ENCODE measurements around the gene FCRL2.

Gene FCRL2

GRCh38 chr1:157776971-157777391 lies at the start of gene FCRL2:
Gene FCRL2 (minus strand): TSS chr1:157777132. CDS start chr1:157777073, 59 bp downstream.
- no peak for DNase-seq (ENCODE audit: low read depth, low spot score)

DNA sequence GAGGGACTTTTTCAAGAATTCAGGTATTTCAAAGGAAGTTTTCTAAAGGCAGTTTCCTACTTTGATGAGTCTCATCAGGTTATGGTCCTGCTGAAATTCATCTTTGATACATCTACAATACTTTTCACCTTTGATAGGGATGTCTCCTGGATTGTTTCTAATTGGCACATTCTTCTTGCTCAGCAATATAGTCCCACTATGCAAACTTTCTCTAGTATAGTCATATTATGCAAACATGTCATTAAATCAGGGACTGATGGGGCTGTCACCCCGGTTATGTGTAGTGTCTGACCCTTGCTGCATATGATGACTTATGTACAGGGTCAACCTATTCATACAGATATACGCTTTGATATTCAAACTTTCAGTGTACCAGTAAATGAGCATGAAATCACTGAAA lies 43.4 kb upstream of the FCRL2 start:
- no peak for DNase-seq (ENCODE audit: low read depth, low spot score)

DNA sequence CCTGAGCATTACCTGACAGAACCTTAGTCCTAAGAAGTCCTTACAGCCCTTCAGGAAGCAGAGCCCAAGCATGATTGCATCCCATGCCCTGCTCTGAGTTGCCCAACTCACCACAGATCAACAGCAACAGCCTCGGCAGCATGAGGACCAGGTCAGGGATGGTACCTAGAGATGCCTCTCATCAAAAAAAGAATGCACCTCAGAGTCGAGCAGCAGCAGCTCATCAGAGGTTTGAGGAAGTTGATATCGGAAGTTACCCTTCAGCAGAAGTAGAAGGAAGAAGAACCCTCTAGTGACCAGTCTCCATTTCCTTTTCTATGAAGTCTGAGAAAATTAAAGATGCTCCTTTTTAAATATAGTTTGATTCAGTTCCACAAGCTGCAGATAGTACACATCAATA lies 43.0 kb upstream of the FCRL2 start, which contains the start of gene FCRL1:
FCRL1 (minus strand) TSS at position 225 of the 400 bp plus-strand sequence; CDS start at position 142, 83 bp downstream.
- DNase-seq (ENCODE audit: low read depth, low spot score) = no peak

DNA sequence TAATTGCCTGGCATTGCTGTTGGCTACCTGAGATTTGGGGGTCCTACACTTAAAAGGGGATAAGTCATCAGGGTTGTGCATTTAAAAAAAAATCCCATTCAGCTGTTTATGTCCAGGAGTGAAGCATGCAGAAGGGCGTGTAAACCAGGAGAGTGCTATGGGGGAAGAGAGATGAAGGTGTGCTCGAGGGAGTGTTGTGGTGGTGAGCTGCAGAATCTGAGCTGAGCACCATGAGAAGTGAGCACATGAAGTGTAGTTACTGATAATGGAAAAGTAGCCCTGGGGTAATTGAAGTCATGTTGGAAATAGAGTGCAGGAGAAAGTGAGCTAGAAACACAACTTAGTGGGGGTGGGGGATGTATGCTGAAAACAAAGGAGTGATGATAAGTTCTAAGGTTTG lies 42.3 kb upstream of the FCRL2 start:
- DNase-seq (ENCODE audit: low read depth, low spot score) = no peak

DNA sequence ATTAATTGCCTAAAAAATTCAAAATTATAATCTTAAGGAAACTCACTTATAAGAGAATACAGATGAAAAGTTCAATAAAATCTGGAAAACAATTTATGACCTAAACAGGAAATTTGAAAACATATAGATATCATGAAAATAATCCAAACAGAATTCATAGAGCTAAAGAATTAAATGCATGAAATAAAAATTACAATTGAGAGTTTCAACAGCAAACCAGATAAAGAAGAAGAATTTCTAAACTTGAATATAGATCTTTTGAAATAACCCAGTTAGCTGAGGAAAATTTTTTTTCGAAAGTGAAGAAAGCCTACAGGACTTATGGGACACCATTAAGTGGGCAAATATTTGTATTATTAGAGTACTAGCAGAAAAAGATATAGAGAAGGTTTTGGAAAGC lies 36.3 kb upstream of the FCRL2 start:
- no peak for DNase-seq (ENCODE audit: low read depth, low spot score)

GRCh38 chr1:157806431-157807149 lies 29.7 kb upstream of the FCRL2 start:
- no peak for DNase-seq (ENCODE audit: low read depth, low spot score)

DNA sequence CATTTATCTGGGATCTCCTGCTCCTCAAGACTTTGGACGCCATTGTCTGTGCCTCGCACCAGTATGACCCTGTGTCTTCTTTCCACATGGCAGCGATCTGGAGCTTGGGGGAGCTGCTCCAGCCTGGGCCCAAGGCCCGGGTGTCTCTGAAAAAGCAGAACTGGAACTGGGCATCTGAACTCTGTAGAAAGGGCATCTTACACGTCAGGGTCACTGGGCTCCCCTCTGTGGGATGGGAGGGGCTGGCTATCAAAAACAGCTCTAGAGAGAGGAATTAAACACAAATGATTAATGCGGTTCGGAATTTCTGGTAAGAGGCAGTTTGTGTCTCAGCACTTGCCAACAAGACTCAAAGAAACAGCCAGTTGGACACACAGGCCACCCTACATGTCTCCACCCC lies 26.9 kb upstream of the FCRL2 start:
- DNase-seq (ENCODE audit: low read depth, low spot score) = no peak

DNA sequence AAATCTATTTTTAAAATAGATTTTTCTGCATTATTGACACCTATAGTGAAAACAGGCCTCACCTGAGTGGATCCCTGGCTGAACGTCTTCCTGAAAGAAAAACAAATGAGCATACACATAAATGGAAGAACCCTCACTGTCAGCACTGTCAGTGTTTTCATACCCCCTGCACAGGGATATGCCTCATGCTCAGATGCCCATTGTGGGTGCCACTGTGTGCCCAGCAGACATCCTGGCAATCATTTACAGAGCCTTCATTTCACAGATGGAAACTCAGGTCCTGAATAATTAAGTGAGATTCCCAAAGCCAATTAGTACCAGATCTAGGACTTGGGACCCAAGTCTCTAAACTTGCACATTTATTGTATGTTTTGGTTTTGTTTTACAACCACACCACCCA lies 23.1 kb upstream of the FCRL2 start:
- DNase-seq (ENCODE audit: low read depth, low spot score) = no peak

- DNase-seq (ENCODE audit: low read depth, low spot score) = no peak
Observed at GRCh38 chr1:157798211-157798610, 21.3 kb upstream of the FCRL2 start.

- DNase-seq (ENCODE audit: low read depth, low spot score) = no peak
Observed at GRCh38 chr1:157785248-157785647, 8.3 kb upstream of the FCRL2 start.

GRCh38 chr1:157784801-157785200 lies 7.9 kb upstream of the FCRL2 start:
- no peak for DNase-seq (ENCODE audit: low read depth, low spot score)

GRCh38 chr1:157782931-157783330 lies 6.0 kb upstream of the FCRL2 start:
- DNase-seq (ENCODE audit: low read depth, low spot score) = no peak

GRCh38 chr1:157781048-157781447 lies 4.1 kb upstream of the FCRL2 start:
- no peak for DNase-seq (ENCODE audit: low read depth, low spot score)

GRCh38 chr1:157775101-157775870 lies 1.6 kb downstream of the FCRL2 start:
- DNase-seq (ENCODE audit: low read depth, low spot score) = no peak

DNA sequence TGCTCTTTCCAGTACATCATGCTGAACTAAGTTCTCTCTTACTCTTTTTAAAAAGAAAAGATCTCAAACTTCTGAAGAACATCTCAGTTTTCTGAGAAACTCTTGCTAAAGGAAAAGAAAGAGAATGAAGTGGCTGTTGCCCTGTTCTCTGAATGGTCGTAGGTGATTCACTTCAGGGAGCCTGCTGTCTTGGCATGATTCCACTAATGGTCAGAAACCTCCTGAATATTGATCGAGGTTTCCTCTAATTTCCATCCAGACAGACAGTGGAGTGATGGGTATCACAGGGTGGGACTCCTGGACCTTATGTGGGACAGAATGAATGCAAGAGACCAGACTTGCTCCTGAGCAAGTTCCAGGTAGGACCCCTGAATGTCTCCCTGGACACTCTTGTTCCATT lies 2.5 kb downstream of the FCRL2 start:
- DNase-seq (ENCODE audit: low read depth, low spot score) = no peak

DNA sequence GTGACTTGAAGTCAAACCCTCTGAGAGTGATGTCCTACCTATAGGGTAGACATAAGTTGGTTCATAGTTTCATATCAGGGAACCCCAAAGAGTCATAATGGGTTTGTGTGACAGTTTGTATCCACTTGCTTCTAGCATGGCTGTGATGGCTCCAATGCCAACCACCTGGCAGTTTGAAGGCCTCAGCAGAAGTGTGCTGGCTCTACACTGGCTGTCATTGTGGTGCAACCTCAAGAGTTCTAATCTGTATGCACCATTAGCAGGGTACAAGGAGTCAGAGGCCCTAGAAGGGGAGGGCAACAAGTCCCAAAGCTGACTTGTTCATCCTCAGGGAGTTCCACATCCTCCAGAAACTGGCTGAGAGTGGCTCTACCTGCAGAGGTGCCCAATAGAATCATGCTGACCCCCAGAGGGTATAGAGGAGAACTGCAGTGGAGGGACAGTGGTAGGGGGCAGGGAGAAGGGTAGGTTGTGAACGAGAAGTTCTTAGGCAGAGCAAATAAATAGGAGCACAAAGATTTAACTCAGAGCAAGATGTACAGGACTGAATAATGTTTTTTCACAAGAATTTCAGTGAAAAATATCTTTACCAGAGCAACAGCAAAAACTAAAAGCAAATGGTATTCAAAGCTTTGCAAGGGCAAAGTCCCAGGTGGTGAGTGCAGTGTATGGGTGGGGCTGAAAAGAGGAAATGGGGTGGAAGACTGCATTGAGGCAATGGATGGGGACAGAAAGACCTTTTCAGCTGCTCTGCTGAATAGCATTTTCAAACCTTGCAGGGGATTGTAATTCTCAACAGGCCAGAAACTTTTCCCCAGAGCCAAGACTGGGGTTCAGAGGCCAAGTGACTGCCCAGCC lies 3.2 kb downstream of the FCRL2 start:
- no peak for DNase-seq (ENCODE audit: low read depth, low spot score)

GRCh38 chr1:157771661-157772425 lies 5.1 kb downstream of the FCRL2 start:
- no peak for DNase-seq (ENCODE audit: low read depth, low spot score)

DNA sequence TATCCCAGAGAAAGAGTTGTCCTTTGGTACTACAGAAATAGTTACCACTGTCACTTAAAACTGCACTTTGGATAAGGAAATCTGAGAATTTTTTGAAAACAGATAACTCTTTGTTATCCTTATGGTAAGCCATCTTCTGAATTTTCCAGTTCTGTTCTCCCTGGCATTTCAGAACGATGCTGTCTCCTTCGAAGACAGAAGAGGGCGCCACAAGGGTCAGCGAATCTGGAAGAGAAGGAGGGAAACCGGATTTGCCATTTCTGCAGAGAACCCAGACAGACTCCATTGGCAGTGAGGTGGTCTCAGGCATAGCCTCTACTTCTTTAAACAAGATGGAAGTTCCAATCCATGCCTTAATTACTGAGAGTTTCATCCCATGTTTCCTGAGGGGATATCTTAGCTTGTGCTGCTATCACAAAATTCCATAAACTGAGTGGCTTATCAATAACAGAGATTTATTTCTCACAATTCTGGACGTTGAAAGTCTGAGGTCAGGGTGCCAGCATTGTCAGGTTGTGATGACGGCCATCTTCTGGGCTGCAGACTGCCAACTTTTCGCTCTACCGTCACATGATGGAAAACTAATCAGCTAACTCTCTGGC lies 6.4 kb downstream of the FCRL2 start:
- DNase-seq (ENCODE audit: low read depth, low spot score) = no peak

DNA sequence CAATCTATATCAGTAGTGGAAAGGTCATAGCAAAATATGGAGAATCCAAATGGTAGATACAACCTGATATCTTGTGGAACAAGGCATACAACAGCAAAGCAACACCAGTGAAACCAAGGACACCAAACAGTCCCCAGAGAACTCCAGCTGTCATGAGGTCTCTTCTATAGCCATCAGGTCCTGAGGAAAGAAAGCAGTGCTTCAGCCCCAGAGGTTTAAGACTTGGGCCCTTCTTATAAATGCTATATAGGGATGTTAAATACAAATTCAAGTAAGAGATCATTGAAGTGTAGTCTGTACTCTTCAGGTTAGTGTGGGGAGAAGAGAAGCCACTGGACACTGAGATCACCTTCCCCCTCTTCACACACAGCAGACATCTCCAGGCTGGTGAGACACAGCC lies 10.1 kb downstream of the FCRL2 start:
- DNase-seq (ENCODE audit: low read depth, low spot score) = no peak

- no peak for DNase-seq (ENCODE audit: low read depth, low spot score)
Observed at GRCh38 chr1:157758018-157758417, 18.9 kb downstream of the FCRL2 start.

DNA sequence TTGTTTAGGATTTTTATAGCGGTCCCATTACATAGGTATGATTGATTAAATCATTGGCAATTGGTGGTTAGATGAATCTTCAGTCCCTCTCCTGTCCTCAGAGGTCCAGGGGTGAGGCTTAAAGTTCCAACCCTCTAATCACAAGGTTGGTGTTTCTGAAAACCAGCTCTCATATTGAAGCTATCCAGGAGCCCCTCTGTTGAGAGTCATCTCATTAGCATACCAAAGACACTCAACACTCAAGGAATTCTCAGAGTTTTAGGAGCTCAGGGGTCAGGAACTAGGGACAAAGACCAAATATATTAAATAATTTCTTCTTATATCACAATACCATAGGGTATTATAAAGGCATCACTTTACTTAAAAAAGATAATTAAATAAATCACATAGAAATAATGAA lies 23.3 kb downstream of the FCRL2 start:
- DNase-seq (ENCODE audit: low read depth, low spot score) = no peak

All from smooth muscle cell of the brain vasculature (primary cell).